ENCODE results near the gene CTSG.

CTSG gene

GRCh38 chr14:24566318-24566717 is 9.7 kb downstream of the CTSG start (continued):
- no peak for TF ChIP-seq ZNF394 (tag by site-specific recombination; IDR thresholded peaks at IDR 0.05; ENCODE audit: borderline replicate concordance)

GRCh38 chr14:24565766-24566165 is 10.3 kb downstream of the CTSG start:
- H3K9me3 ChIP-seq (ENCODE audit: control insufficient read depth, insufficient read depth, low read depth, low read length), result no peaks in the 10 kb centered on the region
- no peak for TF ChIP-seq ZFP3 (tag by site-specific recombination; IDR thresholded peaks at IDR 0.05; ENCODE audit: low read depth)
- no peak for TF ChIP-seq ZBTB1 (tag by site-specific recombination; IDR thresholded peaks at IDR 0.05)
- no peak for TF ChIP-seq ZNF76 (tag by site-specific recombination; IDR thresholded peaks at IDR 0.05; ENCODE audit: borderline replicate concordance, low read depth)
- no peak for TF ChIP-seq MEIS1 (CRISPR knock-in tag; IDR thresholded peaks at IDR 0.05; ENCODE audit: borderline replicate concordance)
- no peak for TF ChIP-seq ZFP69B (tag by site-specific recombination; IDR thresholded peaks at IDR 0.05)
- no peak for TF ChIP-seq SP2 (tag by site-specific recombination; IDR thresholded peaks at IDR 0.05)
- no peak for TF ChIP-seq ZFP41 (tag by site-specific recombination; IDR thresholded peaks at IDR 0.05; ENCODE audit: borderline replicate concordance)
- no peak for TF ChIP-seq YY2 (tag by site-specific recombination; IDR thresholded peaks at IDR 0.05)
- TF ChIP-seq ZNF610 (tag by site-specific recombination; IDR thresholded peaks at IDR 0.05; ENCODE audit: borderline replicate concordance), result no peak
- no peak for TF ChIP-seq ZNF664 (tag by site-specific recombination; IDR thresholded peaks at IDR 0.05)
- TF ChIP-seq, protein P1, sequence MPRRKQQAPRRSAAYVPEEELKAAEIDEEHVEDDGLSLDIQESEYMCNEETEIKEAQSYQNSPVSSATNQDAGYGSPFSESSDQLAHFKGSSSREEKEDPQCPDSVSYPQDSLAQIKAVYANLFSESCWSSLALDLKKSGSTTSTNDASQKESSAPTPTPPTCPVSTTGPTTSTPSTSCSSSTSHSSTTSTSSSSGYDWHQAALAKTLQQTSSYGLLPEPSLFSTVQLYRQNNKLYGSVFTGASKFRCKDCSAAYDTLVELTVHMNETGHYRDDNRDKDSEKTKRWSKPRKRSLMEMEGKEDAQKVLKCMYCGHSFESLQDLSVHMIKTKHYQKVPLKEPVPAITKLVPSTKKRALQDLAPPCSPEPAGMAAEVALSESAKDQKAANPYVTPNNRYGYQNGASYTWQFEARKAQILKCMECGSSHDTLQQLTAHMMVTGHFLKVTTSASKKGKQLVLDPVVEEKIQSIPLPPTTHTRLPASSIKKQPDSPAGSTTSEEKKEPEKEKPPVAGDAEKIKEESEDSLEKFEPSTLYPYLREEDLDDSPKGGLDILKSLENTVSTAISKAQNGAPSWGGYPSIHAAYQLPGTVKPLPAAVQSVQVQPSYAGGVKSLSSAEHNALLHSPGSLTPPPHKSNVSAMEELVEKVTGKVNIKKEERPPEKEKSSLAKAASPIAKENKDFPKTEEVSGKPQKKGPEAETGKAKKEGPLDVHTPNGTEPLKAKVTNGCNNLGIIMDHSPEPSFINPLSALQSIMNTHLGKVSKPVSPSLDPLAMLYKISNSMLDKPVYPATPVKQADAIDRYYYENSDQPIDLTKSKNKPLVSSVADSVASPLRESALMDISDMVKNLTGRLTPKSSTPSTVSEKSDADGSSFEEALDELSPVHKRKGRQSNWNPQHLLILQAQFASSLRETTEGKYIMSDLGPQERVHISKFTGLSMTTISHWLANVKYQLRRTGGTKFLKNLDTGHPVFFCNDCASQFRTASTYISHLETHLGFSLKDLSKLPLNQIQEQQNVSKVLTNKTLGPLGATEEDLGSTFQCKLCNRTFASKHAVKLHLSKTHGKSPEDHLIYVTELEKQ (tag by site-specific recombination; IDR thresholded peaks at IDR 0.05; ENCODE audit: borderline replicate concordance), result no peak
- no peak for TF ChIP-seq ZNF555 (tag by site-specific recombination; conservative IDR thresholded peaks at IDR 0.05)
- no peak for TF ChIP-seq ZNF221 (tag by site-specific recombination; IDR thresholded peaks at IDR 0.05; ENCODE audit: borderline replicate concordance)
- H3K4me1 ChIP-seq (ENCODE audit: control insufficient read depth, insufficient read depth, low read length), result no peaks in the 10 kb centered on the region
- ChIA-PET CTCF (no interaction called here), POLR2A (no interaction called here)
- no peaks in the 10 kb centered on the region for H3K36me3 ChIP-seq (ENCODE audit: control insufficient read depth in 2 of 2, insufficient read depth in 1 of 2, low read length in 2 of 2)
- H3K27ac ChIP-seq (ENCODE audit: extremely low read depth, low read depth, low read length), result no peak overlapping the region
- no peak overlapping the region for H3K4me3 ChIP-seq (ENCODE audit: low read depth, low read length)

GRCh38 chr14:24563505-24563904 is 12.5 kb downstream of the CTSG start:
- Histone ChIP-seq H3K4me3 (ENCODE audit: low read depth, low read length) (no peak overlapping the region), H3K9me3 (ENCODE audit: control insufficient read depth, insufficient read depth, low read depth, low read length) (no peaks in the 10 kb centered on the region), H3K27ac (ENCODE audit: extremely low read depth, low read depth, low read length) (no peak overlapping the region), H3K4me1 (ENCODE audit: control insufficient read depth, insufficient read depth, low read length) (no peaks in the 10 kb centered on the region), H3K36me3 (ENCODE audit: control insufficient read depth in 2 of 2, insufficient read depth in 1 of 2, low read length in 2 of 2) (no peaks in the 10 kb centered on the region)
- ChIA-PET CTCF (interaction anchor here (0.8 kb wide), 1 partner anchor 19 kb away, joined by 3 read pairs; no protein-coding TSS in a partner anchor), POLR2A (no interaction called here)
- TF ChIP-seq INSM2 (tag by site-specific recombination; IDR thresholded peaks at IDR 0.05) (no peak), ZNF76 (tag by site-specific recombination; IDR thresholded peaks at IDR 0.05; ENCODE audit: borderline replicate concordance, low read depth) (no peak), ZIC2 (tag by site-specific recombination; IDR thresholded peaks at IDR 0.05) (no peak), ZBTB49 (tag by site-specific recombination; IDR thresholded peaks at IDR 0.05; ENCODE audit: low read depth) (no peak), SCRT2 (tag by site-specific recombination; IDR thresholded peaks at IDR 0.05) (no peak), ZNF48 (tag by site-specific recombination; IDR thresholded peaks at IDR 0.05) (no peak), ZFP3 (tag by site-specific recombination; IDR thresholded peaks at IDR 0.05; ENCODE audit: low read depth) (no peak), MYNN (tag by site-specific recombination; IDR thresholded peaks at IDR 0.05; ENCODE audit: borderline replicate concordance) (no peak), ZNF398 (tag by site-specific recombination; IDR thresholded peaks at IDR 0.05) (no peak)
- TF ChIP-seq, protein P2, sequence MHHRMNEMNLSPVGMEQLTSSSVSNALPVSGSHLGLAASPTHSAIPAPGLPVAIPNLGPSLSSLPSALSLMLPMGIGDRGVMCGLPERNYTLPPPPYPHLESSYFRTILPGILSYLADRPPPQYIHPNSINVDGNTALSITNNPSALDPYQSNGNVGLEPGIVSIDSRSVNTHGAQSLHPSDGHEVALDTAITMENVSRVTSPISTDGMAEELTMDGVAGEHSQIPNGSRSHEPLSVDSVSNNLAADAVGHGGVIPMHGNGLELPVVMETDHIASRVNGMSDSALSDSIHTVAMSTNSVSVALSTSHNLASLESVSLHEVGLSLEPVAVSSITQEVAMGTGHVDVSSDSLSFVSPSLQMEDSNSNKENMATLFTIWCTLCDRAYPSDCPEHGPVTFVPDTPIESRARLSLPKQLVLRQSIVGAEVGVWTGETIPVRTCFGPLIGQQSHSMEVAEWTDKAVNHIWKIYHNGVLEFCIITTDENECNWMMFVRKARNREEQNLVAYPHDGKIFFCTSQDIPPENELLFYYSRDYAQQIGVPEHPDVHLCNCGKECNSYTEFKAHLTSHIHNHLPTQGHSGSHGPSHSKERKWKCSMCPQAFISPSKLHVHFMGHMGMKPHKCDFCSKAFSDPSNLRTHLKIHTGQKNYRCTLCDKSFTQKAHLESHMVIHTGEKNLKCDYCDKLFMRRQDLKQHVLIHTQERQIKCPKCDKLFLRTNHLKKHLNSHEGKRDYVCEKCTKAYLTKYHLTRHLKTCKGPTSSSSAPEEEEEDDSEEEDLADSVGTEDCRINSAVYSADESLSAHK (tag by site-specific recombination; IDR thresholded peaks at IDR 0.05), result no peak

Data from HEK293 (cell line).